H1 (cell line): ENCODE measurements around the gene TNNI3.

Experiments used
- CHD1 ChIP-seq: IDR thresholded peaks from 2 replicates; pipeline ENCODE4 v1.6.1; 2012; ENCODE audit warnings: low read depth, low read length, improper control_type of control experiment
- HDAC2 ChIP-seq, 2 experiments: fragments of 300-600 bp in 1 of 2; sonication (generic) in 1 of 2; IDR thresholded peaks; 2 replicates each; pipeline ENCODE4 v1.6.1; 2011 to 2012; ENCODE audit warnings: low read depth in 2 of 2, low read length in 2 of 2, mild to moderate bottlenecking in 2 of 2, moderate library complexity in 2 of 2, borderline replicate concordance in 1 of 2, inconsistent platforms in 1 of 2
- POLR2A ChIP-seq, 2 experiments: IDR thresholded peaks; 1 replicate in 1 of 2; 2 replicates in 1 of 2; pipeline ENCODE4 v1.6.1; 2011; ENCODE audit warnings: low read depth in 2 of 2, low read length in 2 of 2, mild to moderate bottlenecking in 2 of 2; ENCODE audit errors: control extremely low read depth in 1 of 2
- TF ChIP-seq, protein P1 (sequence below), 3 experiments: IDR thresholded peaks; 1 replicate in 2 of 3; 2 replicates in 1 of 3; pipeline versions ENCODE4 v1.5.1 to v1.6.1; 2011; ENCODE audit warnings: low read length in 3 of 3, mild to moderate bottlenecking in 3 of 3, inconsistent platforms in 2 of 3, low read depth in 1 of 3, moderate library complexity in 1 of 3; ENCODE audit not compliant: insufficient read depth in 1 of 3; ENCODE audit errors: control extremely low read depth in 1 of 3

DNA sequence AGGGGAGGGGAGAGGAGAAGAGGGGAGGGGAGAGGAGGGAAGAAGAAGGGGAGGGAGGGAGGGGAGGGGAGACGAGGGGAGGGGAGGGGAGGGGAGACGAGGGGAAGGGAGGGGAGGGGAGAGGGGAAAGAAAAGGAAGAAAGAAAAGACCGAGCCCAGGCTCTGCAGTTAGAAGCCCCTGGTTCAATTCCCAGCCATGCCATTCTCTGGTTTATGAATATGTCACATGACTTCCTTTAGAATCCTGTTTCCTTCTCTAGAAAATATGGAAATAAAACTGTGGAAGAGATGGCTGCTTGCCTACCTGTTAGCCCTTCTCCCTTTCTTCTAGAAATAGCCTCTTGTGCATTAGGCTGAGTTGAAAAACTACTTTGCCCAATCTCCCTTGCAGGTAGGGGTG, 22.8 kb downstream of the TNNI3 start:
- TF ChIP-seq CHD1 (no peak), POLR2A (IDR thresholded peaks at IDR 0.05; ENCODE audit: control extremely low read depth in 1 of 2, low read depth in 2 of 2, low read length in 2 of 2) (no peak), HDAC2 (IDR thresholded peaks at IDR 0.05; ENCODE audit: borderline replicate concordance in 1 of 2, low read depth in 2 of 2, low read length in 2 of 2) (no peak)
- TF ChIP-seq, protein P1, sequence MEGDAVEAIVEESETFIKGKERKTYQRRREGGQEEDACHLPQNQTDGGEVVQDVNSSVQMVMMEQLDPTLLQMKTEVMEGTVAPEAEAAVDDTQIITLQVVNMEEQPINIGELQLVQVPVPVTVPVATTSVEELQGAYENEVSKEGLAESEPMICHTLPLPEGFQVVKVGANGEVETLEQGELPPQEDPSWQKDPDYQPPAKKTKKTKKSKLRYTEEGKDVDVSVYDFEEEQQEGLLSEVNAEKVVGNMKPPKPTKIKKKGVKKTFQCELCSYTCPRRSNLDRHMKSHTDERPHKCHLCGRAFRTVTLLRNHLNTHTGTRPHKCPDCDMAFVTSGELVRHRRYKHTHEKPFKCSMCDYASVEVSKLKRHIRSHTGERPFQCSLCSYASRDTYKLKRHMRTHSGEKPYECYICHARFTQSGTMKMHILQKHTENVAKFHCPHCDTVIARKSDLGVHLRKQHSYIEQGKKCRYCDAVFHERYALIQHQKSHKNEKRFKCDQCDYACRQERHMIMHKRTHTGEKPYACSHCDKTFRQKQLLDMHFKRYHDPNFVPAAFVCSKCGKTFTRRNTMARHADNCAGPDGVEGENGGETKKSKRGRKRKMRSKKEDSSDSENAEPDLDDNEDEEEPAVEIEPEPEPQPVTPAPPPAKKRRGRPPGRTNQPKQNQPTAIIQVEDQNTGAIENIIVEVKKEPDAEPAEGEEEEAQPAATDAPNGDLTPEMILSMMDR (IDR thresholded peaks at IDR 0.05; ENCODE audit: control extremely low read depth in 1 of 3, insufficient read depth in 1 of 3, low read depth in 1 of 3, low read length in 3 of 3): no peak
